Measurements from ENCODE around the gene VAV3. TPM values are rescaled to one million over a fixed set of nuclear protein-coding genes. Genes with fewer than 3 reads are reported as not detected.

Gene VAV3
- total and polyA plus RNA-seq, 12 donors, result 1.1 to 8.5 (median 4.1) TPM

- DNase-seq, result no peak
- H3K27me3 ChIP-seq, result no peaks in the 10 kb centered on the region
- no peak overlapping the region for H3K27ac ChIP-seq
- no peaks in the 10 kb centered on the region for H3K4me1 ChIP-seq (replicated peaks in 1 of 2)
- TF ChIP-seq CTCF (IDR thresholded peaks at IDR 0.05) (no peak), POLR2A (IDR thresholded peaks at IDR 0.05) (no peak)
- H3K4me3 ChIP-seq, result no peak overlapping the region
- no peaks in the 10 kb centered on the region for H3K9me3 ChIP-seq (replicated peaks in 1 of 3)
- intact Hi-C loops (cut with DNase I), result no loop called here
- 80 to 91% (median 86%) methylated on average over 6 of the region's 6 CpGs for WGBS, 4 donors
- no peaks in the 10 kb centered on the region for H3K36me3 ChIP-seq (replicated peaks in 1 of 2)
Measured at GRCh38 chr1:107698161-107698560, 266.8 kb downstream of the VAV3 start.

GRCh38 chr1:107695341-107695740 is 269.6 kb downstream of the VAV3 start:
- no peaks in the 10 kb centered on the region for H3K4me1 ChIP-seq (replicated peaks in 1 of 2)
- intact Hi-C loops (cut with DNase I), result no loop called here
- no peaks in the 10 kb centered on the region for H3K36me3 ChIP-seq (replicated peaks in 1 of 2)
- H3K4me3 ChIP-seq, result no peak overlapping the region
- H3K27me3 ChIP-seq, result no peaks in the 10 kb centered on the region
- 84 to 90% (median 85%) methylated on average over 3 of the region's 3 CpGs for WGBS, 4 donors
- H3K27ac ChIP-seq, result no peak overlapping the region
- TF ChIP-seq POLR2A (IDR thresholded peaks at IDR 0.05) (no peak), CTCF (IDR thresholded peaks at IDR 0.05) (no peak)
- no peak for DNase-seq
- H3K9me3 ChIP-seq (replicated peaks in 1 of 3), result no peaks in the 10 kb centered on the region

GRCh38 chr1:107692580-107693345 is 272.2 kb downstream of the VAV3 start:
- intact Hi-C loops (cut with DNase I), result no loop called here
- no peaks in the 10 kb centered on the region for H3K9me3 ChIP-seq (replicated peaks in 1 of 3)
- 60 to 74% (median 69%) methylated on average over 8 of the region's 8 CpGs for WGBS, 4 donors
- no peak for DNase-seq
- H3K4me3 ChIP-seq, result no peak overlapping the region
- H3K4me1 ChIP-seq (replicated peaks in 1 of 2), result no peaks in the 10 kb centered on the region
- H3K27me3 ChIP-seq, result no peaks in the 10 kb centered on the region
- TF ChIP-seq CTCF (IDR thresholded peaks at IDR 0.05) (no peak), POLR2A (IDR thresholded peaks at IDR 0.05) (no peak)
- no peaks in the 10 kb centered on the region for H3K36me3 ChIP-seq (replicated peaks in 1 of 2)
- H3K27ac ChIP-seq, result no peak overlapping the region

GRCh38 chr1:107691540-107691939 is 273.4 kb downstream of the VAV3 start:
- Histone ChIP-seq H3K27ac (no peak overlapping the region), H3K27me3 (no peaks in the 10 kb centered on the region), H3K36me3 (replicated peaks in 1 of 2) (no peaks in the 10 kb centered on the region), H3K4me3 (no peak overlapping the region), H3K4me1 (replicated peaks in 1 of 2) (no peaks in the 10 kb centered on the region), H3K9me3 (replicated peaks in 1 of 3) (no peaks in the 10 kb centered on the region)
- intact Hi-C loops (cut with DNase I), result no loop called here
- TF ChIP-seq POLR2A (IDR thresholded peaks at IDR 0.05) (no peak), CTCF (IDR thresholded peaks at IDR 0.05) (no peak)
- DNase-seq, result no peak

All from adrenal gland (tissue), 12 donors.